SIG-M5 treated with dmso at 0.1 percent for 504 hours (cell line): ENCODE results near the gene AKR7A2.
"Not testable (repeated sequence)": the region's sequence is repeated elsewhere in the genome, so short reads cannot be mapped to it uniquely, and the experiment has no call there.

Source experiments
- DNase-seq: peaks from one replicate; lab custom pipeline; 2025; ENCODE audit not compliant: unreplicated experiment; lab: John Stamatoyannopoulos, UW

The AKR7A2 gene

DNA sequence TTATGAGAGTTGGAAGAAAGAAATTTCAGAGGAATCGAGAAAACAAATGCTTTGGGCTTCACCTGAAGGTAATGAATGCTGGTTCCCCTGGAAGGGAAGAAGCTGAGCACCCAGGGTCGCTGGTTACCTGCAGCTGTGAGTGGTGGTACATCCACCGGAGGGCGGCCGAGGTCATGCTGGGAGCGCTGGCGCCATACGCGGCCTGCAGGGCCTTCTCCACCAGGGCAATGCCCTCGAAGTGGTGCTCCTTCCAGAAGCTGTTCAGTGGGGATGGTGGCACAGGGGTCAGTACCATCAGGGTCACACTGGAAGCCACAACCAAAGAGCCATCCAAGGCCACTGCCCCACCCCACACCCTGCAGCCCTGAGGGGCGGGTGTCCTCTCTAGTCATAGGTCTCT, 43.5 kb downstream of the AKR7A2 start:
- DNase-seq, result no peak

DNA sequence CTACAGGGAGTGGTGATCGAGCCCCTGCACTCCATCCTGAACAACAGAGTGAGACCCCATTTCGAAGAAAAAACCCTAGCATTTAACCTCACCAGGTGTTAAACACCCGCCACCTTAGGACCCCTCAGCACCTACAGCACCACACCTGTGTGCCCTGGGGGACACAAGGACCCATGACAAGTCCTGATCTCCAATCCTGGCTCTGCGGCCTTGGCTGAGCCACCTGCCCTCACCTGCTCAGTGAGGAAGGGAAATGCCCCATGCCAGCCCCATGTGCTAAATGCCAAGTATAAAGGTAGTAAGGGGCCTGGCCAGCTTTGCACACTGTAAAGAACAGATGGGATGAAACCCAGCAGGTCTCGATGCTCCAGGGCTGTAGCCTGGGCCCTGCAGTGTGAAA, 49.2 kb downstream of the AKR7A2 start:
- DNase-seq, result no peak

DNA sequence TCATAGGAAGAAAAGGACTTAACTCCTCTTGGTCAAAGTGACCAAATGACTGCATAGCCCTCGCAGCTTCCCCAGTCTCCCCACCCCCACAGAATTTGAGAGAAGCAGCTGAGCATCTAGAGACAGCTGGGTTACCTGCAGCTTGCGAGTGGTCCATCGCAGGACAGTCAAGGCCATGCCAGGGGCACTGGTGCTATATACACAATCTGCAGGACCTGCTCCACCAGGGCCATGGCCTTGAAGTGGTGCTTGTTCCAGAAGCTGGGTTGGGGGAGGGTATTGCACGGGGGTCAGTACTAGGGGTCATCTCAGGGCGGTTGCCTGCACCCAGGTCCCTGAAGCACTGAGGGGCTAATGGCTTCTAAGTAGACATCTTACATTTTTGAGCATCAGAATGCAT, 49.9 kb downstream of the AKR7A2 start:
- no peak for DNase-seq

DNA sequence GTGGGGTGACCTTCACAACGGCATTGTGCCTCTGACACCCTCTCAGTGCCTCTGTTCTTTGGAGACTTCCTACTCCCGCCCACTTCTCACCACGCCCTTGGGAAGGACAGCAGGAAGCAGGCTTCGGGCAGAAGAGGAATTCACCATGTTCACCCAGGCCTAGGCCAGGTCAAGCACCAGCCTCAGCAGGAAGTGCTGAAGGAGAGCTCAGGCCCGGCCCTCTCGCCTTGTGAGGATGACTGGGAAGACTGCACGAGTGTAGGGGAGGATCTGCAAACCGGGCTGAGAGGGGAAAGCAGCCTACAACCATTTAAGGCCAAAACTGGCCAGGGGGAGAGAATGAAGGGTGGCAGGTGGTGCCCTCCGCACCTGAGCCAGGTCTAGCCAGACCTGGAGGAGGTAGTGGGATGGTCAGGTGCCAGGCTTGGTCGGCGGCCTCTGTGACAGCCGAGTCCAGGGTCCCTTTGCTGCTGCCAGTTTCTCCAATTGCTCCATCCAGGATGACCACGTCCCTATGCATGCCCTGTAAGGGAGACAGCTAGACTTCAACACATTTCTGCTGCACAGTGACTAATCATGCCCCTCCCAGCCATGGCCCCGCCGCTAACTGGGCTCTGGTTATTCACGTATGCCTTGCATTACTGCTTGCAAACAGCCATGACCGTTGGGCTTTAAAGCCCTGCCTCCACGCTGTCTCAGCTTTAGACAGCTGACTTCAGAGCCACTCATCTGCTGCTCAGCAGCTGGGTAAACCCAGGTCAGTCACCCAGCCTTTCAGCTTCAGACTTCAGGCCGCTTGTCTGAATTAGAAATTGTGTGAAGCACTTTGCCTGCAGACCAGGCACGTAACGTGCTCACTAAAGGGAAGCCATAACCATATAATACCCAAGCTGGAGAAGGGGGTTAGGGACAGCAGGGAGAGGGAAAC, 51.5 kb downstream of the AKR7A2 start:
- DNase-seq, result no peak

DNA sequence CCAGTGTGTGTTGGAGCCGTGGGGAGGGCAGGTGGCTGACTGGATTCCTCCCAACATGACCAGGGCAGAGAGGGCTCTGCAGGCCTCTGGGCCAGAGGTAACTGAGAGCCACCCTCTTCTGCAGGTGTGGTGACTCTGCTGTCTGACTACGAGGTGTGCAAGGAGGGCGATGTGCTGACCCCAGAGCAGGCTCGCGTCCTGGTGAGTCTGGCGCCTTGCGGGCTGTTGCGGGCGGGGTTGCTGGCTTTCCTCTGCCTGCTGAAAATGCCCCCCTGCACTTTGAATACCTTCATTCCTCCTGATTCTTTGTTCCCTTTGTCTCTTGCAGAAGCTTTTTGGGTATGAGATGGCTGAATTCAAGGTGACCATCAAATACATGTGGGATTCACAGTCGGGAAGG, 53.6 kb downstream of the AKR7A2 start:
- DNase-seq, result no peak

DNA sequence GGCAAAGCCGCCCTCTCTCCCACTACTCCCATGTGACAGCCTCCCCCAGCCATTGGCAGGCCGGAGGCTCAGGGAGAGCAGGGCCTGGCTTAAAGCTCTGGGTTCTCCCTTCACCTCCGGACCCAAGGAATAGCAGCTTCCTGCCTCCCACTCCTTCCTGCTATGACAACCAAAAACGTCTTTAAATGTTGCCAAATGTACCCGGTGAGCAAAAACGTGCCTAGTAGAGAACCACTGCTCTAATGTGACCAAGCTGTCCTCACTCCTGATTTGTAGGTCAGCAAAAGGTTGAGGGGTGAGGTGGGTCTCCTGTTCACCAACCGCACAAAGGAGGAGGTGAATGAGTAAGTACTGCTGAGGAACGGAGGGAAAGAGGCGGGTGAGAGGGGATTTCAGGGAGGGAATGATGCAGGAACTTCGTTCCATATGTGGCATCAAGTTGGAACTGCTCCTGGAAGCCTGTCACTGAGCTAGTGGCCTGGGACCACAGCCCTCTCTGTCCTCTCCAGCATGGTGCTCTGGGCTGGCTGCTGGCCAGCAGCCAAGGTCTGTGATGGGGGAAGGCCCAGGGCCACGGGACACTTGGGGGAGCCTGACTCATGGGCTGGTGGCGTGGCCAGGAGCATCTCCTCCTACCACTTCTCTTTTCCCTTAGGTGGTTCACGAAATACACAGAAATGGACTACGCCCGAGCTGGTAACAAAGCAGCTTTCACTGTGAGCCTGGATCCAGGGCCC, 54.6 kb downstream of the AKR7A2 start:
- DNase-seq, result no peak

DNA sequence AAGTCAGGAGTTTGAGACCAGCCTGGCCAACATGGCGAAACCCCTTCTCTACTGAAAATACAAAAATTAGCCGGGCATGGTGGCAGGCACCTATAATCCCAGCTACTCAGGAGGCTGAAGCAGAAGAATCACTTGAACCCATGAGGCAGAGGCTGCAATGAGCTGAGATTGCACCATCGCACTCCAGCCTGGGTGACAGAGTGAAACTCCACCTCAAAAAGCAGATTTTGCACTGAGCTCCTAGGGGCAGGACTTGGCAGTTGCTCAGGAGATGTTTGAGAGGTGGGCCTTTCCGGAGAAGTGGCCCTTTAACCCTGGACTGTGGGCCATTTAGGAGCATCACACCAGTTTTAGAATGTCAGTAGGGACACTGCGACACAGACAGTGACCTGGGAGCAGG, 55.6 kb downstream of the AKR7A2 start:
- DNase-seq, result not testable (repeated sequence)

DNA sequence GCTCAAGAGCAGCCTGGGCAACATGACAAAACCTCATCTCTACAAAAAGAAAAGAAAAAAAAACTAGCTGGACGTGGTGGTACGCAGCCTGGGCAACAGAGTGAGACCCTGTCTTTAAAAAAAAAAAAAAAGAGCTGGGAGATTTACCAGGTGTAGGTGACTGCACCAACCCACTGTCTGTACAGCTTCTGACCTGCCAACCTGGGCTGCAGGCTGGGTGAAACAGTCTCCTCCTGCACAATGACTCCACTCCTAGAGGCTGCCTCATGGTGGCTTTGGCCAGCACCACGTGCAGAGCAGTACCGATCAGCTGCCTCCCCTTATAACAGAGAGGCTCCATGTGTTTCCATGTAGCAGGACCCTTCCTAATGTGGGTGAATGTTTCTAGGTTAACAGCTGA, 56.7 kb downstream of the AKR7A2 start:
- no peak for DNase-seq

DNA sequence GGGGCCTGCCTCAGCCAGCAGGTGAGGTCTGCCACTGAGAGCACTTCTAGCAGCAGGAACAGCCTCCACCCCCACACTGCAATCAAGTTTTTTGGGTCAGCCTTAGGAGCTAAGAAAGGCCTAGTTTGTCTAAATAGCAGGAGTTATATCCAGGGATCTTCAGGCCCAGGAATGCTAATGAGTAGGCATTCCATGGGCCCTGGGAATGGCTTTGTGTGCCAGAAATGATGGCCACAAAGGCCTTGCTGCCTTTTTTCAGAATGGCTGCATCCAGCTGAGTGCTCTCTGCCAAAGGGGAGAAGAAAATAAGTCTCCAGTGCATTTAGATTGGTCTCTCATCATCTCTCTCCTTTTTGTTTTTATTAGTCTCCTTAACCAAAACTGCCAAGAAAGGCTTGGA, 57.5 kb downstream of the AKR7A2 start:
- DNase-seq, result no peak
